ENCODE data around the gene SOHLH1.

The SOHLH1 gene

GRCh38 chr9:135655317-135655716, 44.0 kb downstream of the SOHLH1 start:
- DNase-seq = no peak

- DNase-seq = no peak
These were observed 48.9 kb downstream of the SOHLH1 start for GRCh38 chr9:135650408-135650807.

- no peak for DNase-seq
These were observed 49.8 kb downstream of the SOHLH1 start for GRCh38 chr9:135649508-135649907.

- DNase-seq = no peak
These were observed 50.5 kb downstream of the SOHLH1 start for GRCh38 chr9:135648494-135649410.

GRCh38 chr9:135647884-135648283, 51.4 kb downstream of the SOHLH1 start:
- DNase-seq = no peak

DNA sequence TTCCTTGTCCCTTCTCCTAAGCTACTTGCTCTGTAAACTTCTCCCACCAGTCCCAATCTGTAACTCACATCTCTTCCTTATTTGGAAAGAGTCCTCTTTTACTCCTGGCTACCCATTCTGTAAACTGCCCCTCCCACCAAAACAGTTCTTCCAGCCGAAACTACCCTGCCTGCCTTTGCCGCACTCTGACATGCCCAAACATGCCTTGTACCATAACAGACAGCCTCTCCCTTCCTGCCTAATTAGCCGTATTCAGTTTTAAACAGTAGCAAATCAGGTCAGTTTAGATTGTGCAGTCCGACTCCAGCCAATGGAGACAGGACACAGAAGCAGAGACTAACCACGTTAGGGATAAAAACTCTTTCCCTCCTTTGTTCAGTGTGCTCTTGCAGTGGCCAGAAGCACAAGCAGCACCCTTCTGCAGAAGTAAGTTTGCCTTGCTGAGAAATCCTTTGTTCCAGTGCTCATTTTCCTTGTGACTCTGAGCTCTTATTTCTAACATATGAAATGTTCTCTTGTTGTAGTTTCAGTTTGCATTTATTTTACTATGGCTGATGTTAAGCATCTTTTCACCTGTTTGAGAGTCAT, 54.6 kb downstream of the SOHLH1 start:
- no peak for DNase-seq

Data from SHP77 (cell line).